Stimulated activated CD4-positive, alpha-beta T cell treated with anti-CD3 and anti-CD28 coated beads, Interleukin-4, amount 100 ng/mL, for 48 hours (primary cell): ENCODE data around the gene CPSF4L.
"Not testable (repeated sequence)": the region's sequence is repeated elsewhere in the genome, so short reads cannot be mapped to it uniquely, and the experiment has no call there.

Experiments
- DNase-seq, 2 donors: peaks; one replicate each; pipeline ENCODE4 v3.0.0-alpha.2; 2020; ENCODE audit warnings: low read depth in 2 of 2

CPSF4L gene, protein sequence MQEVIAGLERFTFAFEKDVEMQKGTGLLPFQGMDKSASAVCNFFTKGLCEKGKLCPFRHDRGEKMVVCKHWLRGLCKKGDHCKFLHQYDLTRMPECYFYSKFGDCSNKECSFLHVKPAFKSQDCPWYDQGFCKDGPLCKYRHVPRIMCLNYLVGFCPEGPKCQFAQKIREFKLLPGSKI

GRCh38 chr17:73261617-73261951, at the start of gene CPSF4L:
CPSF4L (minus strand) TSS chr17:73261880; CDS start chr17:73261818, 62 bp downstream.
- DNase-seq, result no peak

DNA sequence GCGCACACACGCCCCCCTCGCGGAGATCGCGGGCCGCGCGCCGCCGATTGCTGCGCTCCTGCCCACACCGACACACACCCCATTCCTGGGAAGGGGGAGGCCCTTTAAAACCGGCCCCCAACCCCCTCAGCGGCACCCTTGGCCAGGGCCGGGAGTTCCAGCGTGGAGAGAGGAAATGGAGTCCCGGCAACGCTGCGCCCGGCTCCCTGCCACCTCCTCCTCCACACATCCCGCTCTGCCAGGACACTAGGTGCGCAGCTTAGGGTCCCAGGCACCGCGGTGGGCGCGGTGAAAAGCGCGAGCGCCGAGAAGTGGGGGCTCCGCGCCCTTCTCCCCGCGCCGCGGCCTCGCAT, 49.7 kb upstream of the CPSF4L start:
- no peak for DNase-seq

GRCh38 chr17:73309727-73310596, 48.3 kb upstream of the CPSF4L start:
- no peak for DNase-seq

DNA sequence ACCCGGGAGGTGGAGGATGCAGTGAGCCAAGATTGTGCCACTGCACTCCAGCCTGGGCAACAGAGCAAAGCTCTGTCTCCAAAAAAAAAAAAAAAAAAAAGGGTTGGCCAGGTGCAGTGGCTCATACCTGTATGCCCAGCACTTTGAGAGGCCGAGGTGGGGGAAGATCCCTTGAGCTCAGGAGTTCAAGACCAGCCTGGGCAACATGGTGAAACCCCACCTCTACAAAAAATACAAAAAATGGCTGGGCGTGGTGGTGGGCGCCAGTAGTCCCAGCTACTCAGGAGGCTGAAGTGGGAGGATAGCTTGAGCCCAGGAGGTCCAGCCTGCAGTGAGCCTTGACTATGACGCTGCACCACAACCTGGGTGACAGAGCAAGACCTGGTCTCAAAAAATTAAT, 47.3 kb upstream of the CPSF4L start:
- DNase-seq, result not testable (repeated sequence)

GRCh38 chr17:73308017-73308823, 46.5 kb upstream of the CPSF4L start:
- DNase-seq, result no peak

- DNase-seq, result no peak
Measured at GRCh38 chr17:73307130-73307529, 45.5 kb upstream of the CPSF4L start.

GRCh38 chr17:73305845-73306836, 44.5 kb upstream of the CPSF4L start:
- no peak for DNase-seq

DNA sequence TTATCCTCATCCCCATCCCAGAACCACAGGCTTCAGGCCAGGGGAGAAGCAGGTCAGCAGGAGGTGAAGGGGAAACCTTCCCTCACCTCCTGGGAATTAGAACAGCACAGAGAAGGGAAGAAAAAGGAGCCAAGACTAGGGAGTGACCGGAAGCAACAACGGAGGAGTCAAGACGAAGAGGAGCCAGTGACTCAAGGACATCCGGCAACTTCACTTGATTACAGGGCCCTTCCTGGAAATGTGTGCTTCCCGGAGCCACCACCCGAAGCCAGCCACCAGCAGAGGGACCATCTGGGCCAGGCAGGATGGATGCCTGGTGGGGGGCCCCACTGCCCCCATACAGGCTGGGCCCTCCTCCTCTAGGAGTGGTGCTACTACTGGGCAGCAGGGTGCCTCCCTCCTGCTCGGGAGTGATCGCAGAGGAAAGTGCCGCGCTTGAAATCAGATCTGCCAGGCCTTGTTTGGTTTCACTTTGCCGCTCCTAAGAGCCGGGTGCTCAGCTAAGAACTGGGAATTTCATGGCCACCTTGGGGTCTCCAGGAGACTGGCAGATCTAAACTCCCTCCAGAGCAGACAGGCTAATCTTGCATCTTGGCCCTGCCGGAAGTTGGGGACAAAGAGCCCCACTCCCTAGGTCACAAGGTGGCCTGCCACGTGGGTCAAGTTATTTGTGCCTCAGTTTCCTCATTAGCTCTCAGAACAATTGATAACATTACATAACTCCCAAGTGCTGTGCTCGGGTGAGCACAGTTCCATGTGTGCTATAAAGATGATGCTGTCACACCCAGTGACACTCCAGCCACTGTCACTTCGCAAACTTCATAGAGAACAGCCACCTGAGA, 43.5 kb upstream of the CPSF4L start:
- DNase-seq, result no peak

DNA sequence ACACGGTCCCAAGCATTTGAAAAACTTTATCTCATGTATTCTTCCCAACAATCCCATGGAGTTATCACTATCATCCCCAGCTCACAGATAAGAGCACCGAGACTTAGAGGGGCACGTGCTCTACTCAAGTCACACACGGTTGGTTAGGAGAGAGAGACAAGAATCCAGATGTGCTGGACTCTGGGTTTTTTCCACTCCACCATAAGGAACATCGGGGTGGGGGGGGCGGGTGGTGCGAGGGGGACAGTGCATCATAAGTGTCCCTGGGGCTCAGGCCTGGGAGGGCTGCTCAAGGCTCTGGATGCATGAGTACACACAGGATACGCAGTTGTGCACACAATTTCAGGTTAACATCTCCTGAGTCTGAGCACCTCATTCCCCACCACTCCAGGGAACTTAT, 42.8 kb upstream of the CPSF4L start:
- no peak for DNase-seq

DNA sequence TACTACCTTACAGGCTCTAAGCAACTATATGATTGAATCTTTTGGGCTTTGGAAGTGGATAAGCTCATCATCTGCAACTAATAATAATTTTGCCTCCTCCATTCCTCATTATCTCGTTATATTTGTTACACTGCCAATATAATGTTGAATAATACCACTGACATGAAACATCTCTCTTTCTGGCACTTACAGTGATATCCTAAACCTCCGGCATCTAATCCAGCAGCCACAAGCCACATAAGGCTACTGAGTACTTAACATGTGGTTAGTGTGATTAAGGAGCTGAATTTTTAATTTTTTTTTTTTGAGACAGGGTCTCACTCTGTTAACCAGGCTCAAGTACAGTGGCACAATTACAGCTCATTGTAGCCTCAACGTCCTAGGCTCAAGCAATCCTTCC, 40.5 kb upstream of the CPSF4L start:
- DNase-seq, result no peak

GRCh38 chr17:73301369-73301768, 39.7 kb upstream of the CPSF4L start:
- no peak for DNase-seq

DNA sequence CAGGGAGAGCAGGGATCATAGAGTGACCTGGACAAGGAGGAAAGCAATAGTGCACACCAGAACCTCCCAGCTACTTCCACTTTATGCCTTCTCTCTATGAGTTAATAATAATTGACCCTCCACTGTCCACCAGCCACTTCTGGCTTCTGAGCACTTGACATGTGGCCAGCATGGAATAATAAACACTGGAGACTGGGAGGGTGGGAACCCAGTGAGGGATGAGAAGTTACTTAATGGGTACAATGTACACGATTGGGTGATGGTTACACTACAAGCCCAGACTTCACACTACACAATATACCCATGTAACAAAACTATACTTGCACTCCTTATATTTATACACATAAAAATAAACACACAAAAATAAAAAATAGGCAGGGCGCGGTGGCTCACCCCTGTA, 38.7 kb upstream of the CPSF4L start:
- no peak for DNase-seq

DNA sequence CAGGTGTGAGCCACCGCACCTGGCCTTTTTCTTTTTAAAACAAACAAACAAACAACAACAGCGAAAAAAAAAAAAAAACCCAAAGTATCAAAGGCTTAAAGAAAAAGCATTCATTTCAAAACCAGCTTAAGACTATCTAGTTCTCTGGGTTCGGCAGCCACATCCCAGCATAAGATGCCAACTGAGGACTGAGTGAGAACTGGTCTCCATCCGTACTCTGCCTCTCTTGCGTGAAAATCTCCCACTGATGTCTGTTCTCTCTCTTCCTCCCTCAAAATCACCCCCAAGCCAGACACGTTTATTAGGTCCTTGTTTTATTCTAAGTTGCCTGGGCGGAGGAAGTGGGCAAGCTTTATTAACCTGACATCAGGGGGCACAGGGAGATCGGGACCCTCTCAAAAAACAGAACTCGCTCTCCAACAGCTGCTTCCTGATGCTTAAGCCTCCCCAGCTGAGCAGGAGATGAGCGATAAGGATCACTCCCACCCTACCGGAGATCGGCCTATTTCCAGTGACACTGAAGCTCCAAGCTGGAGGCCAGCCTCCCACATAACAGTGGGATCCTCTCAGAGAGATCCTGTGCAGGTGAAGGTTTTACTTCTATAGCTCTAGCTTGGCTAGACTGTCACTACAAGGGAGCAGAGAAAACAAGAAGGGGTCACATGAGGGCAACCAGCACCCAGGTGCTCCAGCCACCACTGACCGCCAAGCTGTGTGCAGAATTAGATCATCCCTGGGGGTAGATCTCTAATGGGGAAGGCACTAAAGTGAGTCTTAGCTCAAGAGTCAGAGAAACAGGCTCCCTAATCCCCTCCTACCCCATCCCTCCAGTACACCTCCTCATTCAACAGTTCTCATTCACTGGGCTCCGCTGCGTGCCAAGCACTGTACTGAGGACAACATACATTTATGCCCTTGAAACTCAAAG, 36.5 kb upstream of the CPSF4L start:
- no peak for DNase-seq

DNA sequence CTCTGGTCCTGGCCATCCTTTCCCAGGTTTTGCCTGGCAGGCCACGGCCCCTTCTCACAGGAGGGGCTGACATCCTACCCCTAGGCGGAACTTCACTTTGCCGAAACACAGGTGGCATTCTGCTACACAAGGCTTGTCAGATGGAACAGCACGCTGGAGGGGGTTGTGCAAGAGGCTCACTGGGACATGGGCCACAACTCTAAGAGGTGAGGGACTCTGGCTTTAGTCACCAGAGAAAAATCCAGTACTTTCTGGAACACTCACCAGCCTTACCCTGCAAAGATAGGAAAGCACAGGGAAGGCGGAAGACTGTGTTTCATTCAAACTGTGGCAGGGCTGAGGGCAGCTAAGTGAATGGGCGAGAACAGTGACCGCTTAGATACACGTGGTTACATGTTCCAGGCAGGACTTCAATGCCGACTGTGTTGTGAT, 31.8 kb upstream of the CPSF4L start:
- DNase-seq, result no peak

DNA sequence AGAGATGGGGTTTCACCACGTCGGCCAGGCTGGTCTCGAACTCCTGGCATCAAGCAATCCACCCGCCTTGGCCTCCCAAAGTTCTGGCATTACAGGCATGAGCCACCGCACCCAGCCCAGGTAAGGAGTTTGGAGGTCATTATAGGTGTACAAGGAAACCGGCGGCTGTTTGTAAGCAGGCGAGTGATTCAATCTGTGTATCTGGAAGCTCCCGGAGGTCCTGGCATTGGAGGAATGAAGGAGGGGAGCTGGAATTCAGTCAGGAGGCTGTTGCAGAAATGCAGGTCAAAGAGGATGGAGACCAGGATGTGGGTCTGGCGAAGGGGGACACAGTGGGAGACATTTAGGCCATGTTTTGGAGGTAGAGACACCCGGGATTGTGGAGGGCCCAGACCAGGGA, 31.4 kb upstream of the CPSF4L start:
- DNase-seq, result no peak

GRCh38 chr17:73292031-73292531, 30.4 kb upstream of the CPSF4L start:
- DNase-seq, result no peak

- DNase-seq, result no peak
Measured at GRCh38 chr17:73291260-73291801, 29.7 kb upstream of the CPSF4L start.

DNA sequence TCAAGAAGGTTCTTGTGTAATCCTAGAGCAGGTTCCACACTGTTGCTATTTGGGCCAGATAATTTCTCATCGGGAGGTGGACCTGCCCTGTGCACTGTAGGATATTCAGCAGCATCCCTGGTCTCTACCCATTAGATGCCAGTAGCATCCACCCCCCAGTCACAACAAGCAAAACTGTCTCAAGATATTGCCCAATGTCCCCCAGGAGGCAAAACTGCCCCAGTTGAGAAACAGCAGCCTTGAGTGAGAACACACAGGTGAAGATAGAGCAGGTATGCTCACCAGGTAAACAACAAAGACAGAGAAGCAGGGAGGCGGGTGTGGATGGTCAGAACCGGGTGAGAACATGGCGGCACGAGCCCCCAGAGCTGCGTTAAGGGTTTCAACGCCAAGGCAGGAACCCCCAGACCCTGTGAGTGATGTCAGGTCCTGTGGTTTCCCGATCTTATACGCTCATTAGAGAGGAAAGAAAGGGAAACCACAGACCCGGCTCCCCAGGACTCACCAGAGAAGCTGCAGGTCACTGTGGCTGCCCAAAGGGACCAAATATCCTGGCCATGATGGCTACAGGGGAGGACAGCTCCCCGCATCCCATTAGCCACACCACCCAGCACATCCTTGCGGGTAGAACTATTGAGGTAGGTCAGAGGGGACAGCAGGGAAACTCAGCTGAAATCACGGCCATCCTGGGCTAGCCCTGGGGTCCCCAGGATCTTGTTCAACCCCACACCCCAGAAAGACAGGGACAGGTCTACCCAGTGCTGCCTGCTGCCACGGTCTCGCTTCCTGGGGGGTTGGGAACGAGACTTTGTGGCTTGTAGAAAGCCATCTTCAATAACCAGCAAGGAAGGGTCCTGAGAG, 28.9 kb upstream of the CPSF4L start:
- no peak for DNase-seq
